Breast epithelium (tissue), 4 donors: ENCODE data around the gene MYL4. TPM values are rescaled to one million over a fixed set of nuclear protein-coding genes. Genes with fewer than 3 reads are reported as not detected.

ENCODE experiments used
- DNase-seq, 2 donors: peaks; one replicate each; pipeline ENCODE4 v3.0.0-alpha.2; 2019; ENCODE audit warnings: low spot score in 2 of 2
- H3K27ac ChIP-seq, 2 donors: fragments of 200-600 bp; sonication (generic) in 1 of 2; one replicate each; pipeline ENCODE4 v1.5.1; 2016 to 2019; ENCODE audit warnings: mild to moderate bottlenecking in 1 of 2
- H3K27me3 ChIP-seq, 2 donors: fragments of 200-600 bp; sonication (generic) in 1 of 2; one replicate each; pipeline versions ENCODE4 v1.5.1 to v1.6.0; 2017 to 2019; ENCODE audit warnings: control low read depth in 1 of 2, mild to moderate bottlenecking in 1 of 2
- H3K36me3 ChIP-seq: fragments of 200-600 bp; one replicate; pipeline ENCODE4 v1.5.1; 2019
- H3K4me1 ChIP-seq, 2 donors: fragments of 200-600 bp; sonication (generic); one replicate each; pipeline ENCODE4 v1.5.1; 2016 to 2019; ENCODE audit warnings: control low read depth in 1 of 2
- H3K4me3 ChIP-seq, 3 donors: fragments of 200-600 bp; sonication (generic); 1 replicate in 2 of 3; 2 replicates in 1 of 3; pipeline ENCODE4 v1.5.1; 2016 to 2019; ENCODE audit warnings: mild to moderate bottlenecking in 3 of 3, moderate library complexity in 2 of 3
- H3K9me3 ChIP-seq, 2 donors: fragments of 200-600 bp; sonication (generic) in 1 of 2; one replicate each; pipeline ENCODE4 v1.5.1; 2016 to 2019; ENCODE audit warnings: control low read depth in 1 of 2
- POLR2A ChIP-seq: fragments of 450-650 bp; IDR thresholded peaks from one replicate; pipeline ENCODE4 v1.6.1; 2016; ENCODE audit warnings: antibody characterized with exemption, mild to moderate bottlenecking, moderate library complexity
- POLR2AphosphoS5 ChIP-seq, 3 donors: sonication (generic); formaldehyde crosslinking; IDR thresholded peaks; one replicate each; pipeline ENCODE4 v1.6.1; 2017; ENCODE audit warnings: antibody characterized with exemption in 3 of 3
- intact Hi-C: fragments of 100-400 bp; cut with DNase I; formaldehyde crosslinking; loops from one replicate; pipeline ENCODE4 v1.15.1; 2023; ENCODE audit warnings: low total_unique reads
- total RNA-seq, 3 donors: library from RNA; depleted of rRNA; stranded (reverse); fragments of >200 nt; gene quantifications; one replicate each; pipeline ENCODE4 v1.1.0, GENCODE V29; 2016
- TF ChIP-seq, protein P1 (sequence below), 3 donors: fragments of 450-650 bp; IDR thresholded peaks; one replicate each; pipeline ENCODE4 v1.5.1; 2016 to 2017; ENCODE audit warnings: antibody characterized with exemption in 3 of 3, mild to moderate bottlenecking in 3 of 3, moderate library complexity in 3 of 3

MYL4 gene
- total RNA-seq, 3 donors from 2014 or later: not detected

DNA sequence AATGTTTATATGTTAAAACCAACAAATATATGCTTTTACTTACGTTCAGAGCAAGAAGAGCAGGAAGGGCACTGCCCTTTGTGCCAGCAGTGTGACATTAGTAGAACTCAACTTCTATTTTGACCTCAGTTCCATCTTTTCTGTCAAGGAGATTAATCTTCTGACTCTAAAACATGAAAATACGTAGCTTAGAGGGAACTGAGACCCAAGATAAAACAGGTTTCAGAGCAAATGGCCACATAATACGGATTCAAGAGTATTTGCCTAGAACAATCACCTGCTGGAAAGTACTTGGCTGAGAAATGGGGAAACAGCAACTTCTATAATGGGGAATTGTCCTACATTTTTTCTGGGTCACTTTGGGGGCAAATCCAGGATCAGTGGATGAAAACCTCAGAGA is 22.2 kb downstream of the MYL4 start:
- H3K9me3 ChIP-seq: no peaks in the 10 kb centered on the region
- H3K36me3 ChIP-seq: no peaks in the 10 kb centered on the region
- H3K4me1 ChIP-seq: peaks cover 0 to 3% of the 10 kb centered on the region in 2 donors
- no peaks in the 10 kb centered on the region for H3K27me3 ChIP-seq
- H3K27ac ChIP-seq: no peak overlapping the region
- no peak overlapping the region for H3K4me3 ChIP-seq
- intact Hi-C loops: no loop called here
- TF ChIP-seq POLR2A (no peak), POLR2AphosphoS5 (IDR thresholded peaks at IDR 0.05) (no peak)
- TF ChIP-seq, protein P1, sequence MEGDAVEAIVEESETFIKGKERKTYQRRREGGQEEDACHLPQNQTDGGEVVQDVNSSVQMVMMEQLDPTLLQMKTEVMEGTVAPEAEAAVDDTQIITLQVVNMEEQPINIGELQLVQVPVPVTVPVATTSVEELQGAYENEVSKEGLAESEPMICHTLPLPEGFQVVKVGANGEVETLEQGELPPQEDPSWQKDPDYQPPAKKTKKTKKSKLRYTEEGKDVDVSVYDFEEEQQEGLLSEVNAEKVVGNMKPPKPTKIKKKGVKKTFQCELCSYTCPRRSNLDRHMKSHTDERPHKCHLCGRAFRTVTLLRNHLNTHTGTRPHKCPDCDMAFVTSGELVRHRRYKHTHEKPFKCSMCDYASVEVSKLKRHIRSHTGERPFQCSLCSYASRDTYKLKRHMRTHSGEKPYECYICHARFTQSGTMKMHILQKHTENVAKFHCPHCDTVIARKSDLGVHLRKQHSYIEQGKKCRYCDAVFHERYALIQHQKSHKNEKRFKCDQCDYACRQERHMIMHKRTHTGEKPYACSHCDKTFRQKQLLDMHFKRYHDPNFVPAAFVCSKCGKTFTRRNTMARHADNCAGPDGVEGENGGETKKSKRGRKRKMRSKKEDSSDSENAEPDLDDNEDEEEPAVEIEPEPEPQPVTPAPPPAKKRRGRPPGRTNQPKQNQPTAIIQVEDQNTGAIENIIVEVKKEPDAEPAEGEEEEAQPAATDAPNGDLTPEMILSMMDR (IDR thresholded peaks at IDR 0.05): no peak
- DNase-seq: no peak

DNA sequence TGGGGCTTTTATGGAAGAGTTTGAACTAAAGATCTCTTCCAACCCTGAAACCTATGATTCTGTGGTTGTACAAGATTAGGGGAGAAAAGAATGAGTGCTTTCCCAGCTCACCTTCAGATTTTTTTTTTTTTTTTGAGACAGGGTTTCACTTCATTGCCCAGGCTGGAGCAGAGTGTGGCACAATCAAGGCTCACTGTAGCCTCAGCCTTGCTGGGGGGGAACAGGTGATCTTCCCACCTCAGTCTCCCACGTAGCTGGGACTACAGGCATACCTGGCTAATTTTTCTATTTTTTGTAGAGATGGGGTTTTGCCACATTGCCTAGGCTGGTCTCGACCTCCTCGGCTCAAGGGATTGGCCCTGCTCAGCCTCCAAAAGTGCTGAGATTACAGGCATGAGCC is 22.7 kb downstream of the MYL4 start:
- Histone ChIP-seq H3K27ac (no peak overlapping the region), H3K4me1 (peaks cover 0 to 3% of the 10 kb centered on the region in 2 donors), H3K36me3 (no peaks in the 10 kb centered on the region), H3K27me3 (no peaks in the 10 kb centered on the region), H3K4me3 (no peak overlapping the region), H3K9me3 (no peaks in the 10 kb centered on the region)
- no peak for TF ChIP-seq POLR2AphosphoS5 (IDR thresholded peaks at IDR 0.05)
- DNase-seq: no peak
- intact Hi-C loops: no loop called here

DNA sequence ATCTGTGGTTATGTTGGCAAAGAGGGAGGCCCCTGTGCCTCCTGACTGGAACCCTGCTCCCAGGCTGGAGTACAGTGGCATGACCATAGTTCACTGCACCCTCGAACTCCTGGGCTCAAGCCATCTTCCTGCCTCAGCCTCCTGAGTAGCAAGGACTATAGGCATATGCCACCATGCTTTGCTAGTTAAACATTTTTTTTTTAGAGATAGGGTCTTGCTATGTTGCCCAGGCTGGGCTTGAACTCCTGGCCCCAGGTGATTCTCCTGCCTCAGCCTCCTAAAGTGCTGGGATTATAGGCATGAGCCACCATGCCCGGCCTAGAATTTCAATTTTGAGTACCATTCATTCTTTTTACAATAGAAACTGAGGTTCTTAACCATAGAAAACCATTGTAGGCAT is 23.3 kb downstream of the MYL4 start:
- no peak overlapping the region for H3K27ac ChIP-seq
- TF ChIP-seq POLR2A: no peak
- no peak for TF ChIP-seq POLR2AphosphoS5 (IDR thresholded peaks at IDR 0.05)
- TF ChIP-seq, protein P1 (IDR thresholded peaks at IDR 0.05): no peak
- no peak for DNase-seq
- H3K9me3 ChIP-seq: no peaks in the 10 kb centered on the region
- H3K36me3 ChIP-seq: no peaks in the 10 kb centered on the region
- intact Hi-C loops: no loop called here
- H3K27me3 ChIP-seq: no peaks in the 10 kb centered on the region
- H3K4me1 ChIP-seq: peaks cover 0 to 3% of the 10 kb centered on the region in 2 donors
- no peak overlapping the region for H3K4me3 ChIP-seq

DNA sequence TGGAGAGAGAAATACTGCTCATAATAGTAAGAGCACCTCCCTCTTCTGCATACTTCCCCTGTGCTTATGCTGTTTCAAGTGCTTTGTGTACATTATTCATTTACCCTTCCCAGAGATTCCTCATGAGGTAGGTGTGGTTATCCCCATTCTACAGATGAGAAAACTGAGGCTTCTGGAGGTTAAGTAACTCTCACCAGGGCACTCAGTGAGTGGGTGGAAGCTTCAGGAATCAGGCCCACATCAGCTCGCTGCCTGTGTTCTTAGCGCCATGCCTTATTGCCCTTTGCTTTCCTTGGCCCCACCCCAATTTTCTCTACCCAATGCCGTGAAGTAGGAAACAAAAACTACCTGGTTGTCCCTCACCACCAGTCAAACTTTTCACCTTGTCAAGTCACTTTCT is 26.4 kb downstream of the MYL4 start:
- H3K27me3 ChIP-seq: no peaks in the 10 kb centered on the region
- intact Hi-C loops: no loop called here
- peaks cover 0 to 5% of the 10 kb centered on the region in 2 donors for H3K4me1 ChIP-seq
- no peaks in the 10 kb centered on the region for H3K36me3 ChIP-seq
- DNase-seq: no peak
- TF ChIP-seq POLR2A: no peak
- TF ChIP-seq, protein P1 (IDR thresholded peaks at IDR 0.05): no peak
- TF ChIP-seq POLR2AphosphoS5 (IDR thresholded peaks at IDR 0.05): no peak
- no peak overlapping the region for H3K4me3 ChIP-seq
- H3K27ac ChIP-seq: no peak overlapping the region
- H3K9me3 ChIP-seq: no peaks in the 10 kb centered on the region

DNA sequence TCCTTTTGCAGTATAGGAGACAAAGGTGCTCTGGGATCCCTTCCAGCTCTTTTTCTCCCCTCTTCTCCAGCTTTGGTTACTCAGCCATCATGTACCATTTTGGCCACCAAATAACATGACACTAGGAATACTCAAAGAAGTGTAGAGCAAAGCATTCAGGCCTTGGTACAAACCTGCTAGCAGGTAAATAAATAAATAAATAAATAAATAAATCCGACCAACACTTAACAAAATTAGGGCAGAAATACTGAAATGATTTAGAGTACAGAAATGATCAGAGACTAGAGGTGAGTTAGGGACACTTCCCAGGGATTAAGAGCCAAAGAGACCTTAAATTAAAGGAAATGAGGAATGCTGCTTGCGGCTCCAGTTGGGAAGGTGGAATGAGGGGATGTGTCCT is 26.8 kb downstream of the MYL4 start:
- TF ChIP-seq POLR2A (no peak), POLR2AphosphoS5 (IDR thresholded peaks at IDR 0.05) (no peak)
- TF ChIP-seq, protein P1 (IDR thresholded peaks at IDR 0.05): no peak

DNA sequence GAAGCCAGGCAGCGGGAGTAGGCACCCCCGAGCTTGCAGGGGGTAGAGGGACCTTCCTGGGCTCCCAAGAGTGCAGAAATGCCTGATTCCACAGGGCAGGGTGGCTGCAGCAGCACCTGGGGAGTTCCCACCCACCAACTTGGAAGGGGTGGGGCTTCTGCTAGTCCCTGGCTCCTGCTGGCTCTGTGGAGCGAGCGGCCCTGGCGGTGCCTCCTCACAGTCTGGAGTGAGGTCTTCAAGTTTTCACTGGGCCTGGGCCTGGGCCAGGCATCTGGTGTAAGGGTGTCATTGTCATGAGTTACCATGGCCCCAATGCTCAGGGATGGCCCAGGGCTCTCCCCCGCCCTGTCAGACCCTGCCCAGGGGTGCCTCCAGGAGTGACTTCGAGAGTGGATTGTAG is 28.7 kb downstream of the MYL4 start:
- H3K27ac ChIP-seq: no peak overlapping the region
- no peak for DNase-seq
- peaks cover 0 to 5% of the 10 kb centered on the region in 2 donors for H3K4me1 ChIP-seq
- no peaks in the 10 kb centered on the region for H3K36me3 ChIP-seq
- no peaks in the 10 kb centered on the region for H3K9me3 ChIP-seq
- TF ChIP-seq POLR2A (no peak), POLR2AphosphoS5 (IDR thresholded peaks at IDR 0.05) (no peak)
- TF ChIP-seq, protein P1 (IDR thresholded peaks at IDR 0.05): no peak
- no peak overlapping the region for H3K4me3 ChIP-seq
- H3K27me3 ChIP-seq: no peaks in the 10 kb centered on the region
- intact Hi-C loops: no loop called here

More for the DNA sequence above, 26.8 kb downstream of the MYL4 start:
- DNase-seq: no peak
- intact Hi-C loops: no loop called here
- Histone ChIP-seq H3K4me3 (no peak overlapping the region), H3K27me3 (no peaks in the 10 kb centered on the region), H3K36me3 (no peaks in the 10 kb centered on the region), H3K4me1 (peaks cover 0 to 5% of the 10 kb centered on the region in 2 donors), H3K27ac (no peak overlapping the region), H3K9me3 (no peaks in the 10 kb centered on the region)
